ENCODE results near the gene TMEM9.

TMEM9 gene

GRCh38 chr1:201126832-201127754 is 27.2 kb downstream of the TMEM9 start, which contains the start of gene ASCL5:
ASCL5 (minus strand) TSS chr1:201127184; CDS start chr1:201115372, 11,812 bp downstream.
- DNase-seq (ENCODE audit: low spot score), result no peak

DNA sequence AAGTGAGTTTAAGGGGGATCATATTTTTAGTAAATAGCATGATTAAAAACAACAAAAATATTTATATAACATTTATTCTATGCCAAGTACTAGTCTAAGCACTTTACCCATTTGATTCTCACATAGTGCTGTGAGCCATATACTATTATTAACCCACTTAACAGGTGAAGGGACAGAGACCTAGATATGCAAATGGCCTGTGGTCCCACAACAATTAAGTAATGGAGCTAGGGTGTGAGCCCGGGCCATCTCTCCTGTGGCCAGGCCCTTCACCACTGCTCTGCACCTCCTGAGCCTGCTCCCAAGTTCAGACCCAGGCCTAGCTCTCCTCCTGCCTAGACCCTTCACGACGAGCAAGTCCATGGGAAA is 27.8 kb downstream of the TMEM9 start:
- no peak for DNase-seq (ENCODE audit: low spot score)

DNA sequence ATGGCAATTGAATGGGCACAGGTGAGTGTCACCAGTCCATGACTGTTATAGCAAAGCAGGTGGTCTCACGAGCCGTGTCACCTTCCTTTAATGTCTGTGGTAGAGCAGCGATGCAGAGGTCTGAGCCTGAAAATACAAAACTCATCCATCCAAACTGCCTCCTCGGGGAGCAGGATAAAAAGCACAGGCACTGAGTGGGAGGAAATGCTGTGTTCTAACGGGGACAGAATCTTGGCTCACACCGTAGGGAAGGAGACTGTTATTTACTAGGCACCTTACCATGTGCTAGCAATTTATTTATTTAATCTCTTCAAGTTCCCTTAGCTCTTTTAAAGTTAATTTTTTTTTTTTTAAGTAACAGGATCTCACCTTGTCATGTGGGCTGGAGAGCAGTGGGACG is 28.5 kb downstream of the TMEM9 start:
- peak; percentile 58 for DNase-seq (ENCODE audit: low spot score)

- no peak for DNase-seq (ENCODE audit: low spot score)
Observed at GRCh38 chr1:201125019-201125418, 29.3 kb downstream of the TMEM9 start.

- DNase-seq (ENCODE audit: low spot score), result no peak
Observed at GRCh38 chr1:201123866-201124265, 30.4 kb downstream of the TMEM9 start.

GRCh38 chr1:201122321-201122957 is 31.8 kb downstream of the TMEM9 start:
- no peak for DNase-seq (ENCODE audit: low spot score)

- peak; percentile 70 for DNase-seq (ENCODE audit: low spot score)
Observed at GRCh38 chr1:201119206-201120197, 34.8 kb downstream of the TMEM9 start.

DNA sequence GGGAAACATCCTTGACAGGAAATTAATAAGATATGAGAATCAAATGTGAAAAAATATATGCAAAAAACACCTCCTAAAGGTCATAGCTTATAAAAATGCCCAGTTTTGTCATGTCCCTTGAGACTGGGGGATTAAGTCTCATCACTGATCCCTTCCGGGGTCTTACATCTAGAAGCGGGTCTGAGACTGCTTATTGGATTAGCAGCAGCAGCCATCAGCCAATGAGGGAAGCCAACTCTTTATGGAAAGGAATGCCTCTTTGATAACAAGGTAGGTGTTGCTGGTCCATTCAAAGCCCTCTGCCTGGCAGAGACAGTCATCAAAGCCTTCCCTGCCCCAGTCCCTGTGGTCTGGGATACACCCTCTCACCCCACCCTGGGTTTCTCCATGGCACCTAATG is 38.2 kb downstream of the TMEM9 start:
- DNase-seq (ENCODE audit: low spot score), result no peak

- DNase-seq (ENCODE audit: low spot score), result no peak
Observed at GRCh38 chr1:201115390-201115937, 38.8 kb downstream of the TMEM9 start.

DNA sequence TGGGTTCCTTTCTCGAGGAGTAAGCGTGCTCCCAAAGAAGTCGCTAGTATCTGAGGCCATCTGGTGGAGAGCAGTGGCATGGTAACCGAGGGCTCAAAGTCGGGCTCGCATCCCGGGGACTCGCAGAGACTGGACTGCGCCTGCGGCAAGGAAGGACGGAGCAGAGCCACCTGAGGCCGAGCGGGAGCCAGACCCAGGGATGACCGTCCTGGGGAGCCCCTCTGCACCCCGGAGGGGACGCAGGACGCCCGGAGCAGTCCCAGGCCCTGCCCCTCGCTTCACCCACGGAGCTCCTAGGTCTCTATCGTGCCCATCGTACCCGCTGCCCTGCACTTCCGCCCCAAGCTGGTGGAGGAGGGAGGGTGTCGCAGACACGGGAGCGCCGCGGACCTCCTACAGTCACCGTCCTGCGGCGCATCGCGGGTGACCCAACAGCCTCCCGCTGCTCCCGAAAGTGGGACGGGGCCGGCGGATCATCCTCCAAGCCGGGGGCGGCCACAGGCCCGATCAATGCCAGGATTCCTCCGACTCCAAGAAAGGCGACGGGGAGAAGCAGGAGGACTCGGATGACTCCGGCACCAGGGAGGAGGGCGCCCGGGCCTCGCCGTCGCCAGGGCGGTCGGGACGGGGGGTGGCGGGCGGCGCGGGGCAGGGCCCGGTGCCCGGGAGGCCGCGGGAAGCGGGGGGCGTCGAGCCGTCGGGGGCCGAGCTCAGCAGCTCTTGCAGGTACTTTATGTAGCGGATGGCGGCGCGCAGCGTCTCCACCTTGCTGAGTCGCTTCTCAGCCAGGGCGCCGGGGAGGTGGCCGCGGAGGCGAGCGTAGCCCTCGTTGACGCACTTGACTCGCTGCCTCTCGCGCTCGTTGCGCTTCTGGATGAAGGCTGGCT is 39.8 kb downstream of the TMEM9 start:
- peak; percentile 94 for DNase-seq (ENCODE audit: low spot score)

GRCh38 chr1:201113451-201114244 is 40.6 kb downstream of the TMEM9 start:
- DNase-seq (ENCODE audit: low spot score), result no peak

DNA sequence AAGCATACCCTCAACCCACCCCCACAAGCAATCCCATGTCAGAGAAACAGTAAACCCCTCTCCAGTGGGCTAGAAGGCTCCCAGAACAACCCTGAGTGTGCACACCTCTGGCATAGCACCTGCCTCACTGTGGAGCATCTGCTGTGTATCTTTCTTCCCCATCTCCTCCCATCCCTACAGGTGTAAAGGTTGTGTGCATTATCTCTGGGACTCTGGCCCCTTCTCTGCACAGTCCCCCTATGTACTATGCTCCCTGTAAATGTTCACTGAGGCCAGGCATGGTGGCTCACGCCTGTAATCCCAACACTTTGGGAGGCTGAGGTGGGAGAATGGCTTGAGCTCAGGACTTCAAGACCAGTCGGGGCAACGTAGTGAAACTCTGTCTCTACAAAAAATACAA is 41.3 kb downstream of the TMEM9 start:
- DNase-seq (ENCODE audit: low spot score), result no peak

- DNase-seq (ENCODE audit: low spot score), result no peak
Observed at GRCh38 chr1:201112173-201112731, 42.0 kb downstream of the TMEM9 start, which contains the start of gene CACNA1S. CACNA1S (minus strand) TSS chr1:201112426; CDS start chr1:201112339, 87 bp downstream.

DNA sequence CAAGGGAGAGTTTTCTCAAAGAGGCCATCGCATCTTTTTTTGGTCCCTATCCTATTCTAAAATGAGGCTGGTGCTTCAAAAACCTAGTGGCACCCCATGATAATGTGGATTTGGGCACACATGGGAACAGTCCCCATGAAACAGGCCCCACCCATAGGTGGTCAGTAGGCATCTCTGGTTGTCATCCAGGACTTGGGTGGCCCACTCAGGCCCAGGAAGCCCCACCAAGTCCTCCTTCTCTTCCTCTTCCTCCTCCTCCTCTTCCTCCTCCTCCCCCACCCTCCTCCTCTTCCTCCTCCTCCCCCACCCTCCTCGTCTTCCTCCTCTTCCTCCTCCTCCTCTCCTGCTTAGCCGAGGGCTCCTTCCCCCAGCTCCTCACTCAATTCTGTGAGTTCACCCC is 42.6 kb downstream of the TMEM9 start:
- DNase-seq (ENCODE audit: low spot score), result no peak

- DNase-seq (ENCODE audit: low spot score), result no peak
Observed at GRCh38 chr1:201111156-201111555, 43.1 kb downstream of the TMEM9 start.

DNA sequence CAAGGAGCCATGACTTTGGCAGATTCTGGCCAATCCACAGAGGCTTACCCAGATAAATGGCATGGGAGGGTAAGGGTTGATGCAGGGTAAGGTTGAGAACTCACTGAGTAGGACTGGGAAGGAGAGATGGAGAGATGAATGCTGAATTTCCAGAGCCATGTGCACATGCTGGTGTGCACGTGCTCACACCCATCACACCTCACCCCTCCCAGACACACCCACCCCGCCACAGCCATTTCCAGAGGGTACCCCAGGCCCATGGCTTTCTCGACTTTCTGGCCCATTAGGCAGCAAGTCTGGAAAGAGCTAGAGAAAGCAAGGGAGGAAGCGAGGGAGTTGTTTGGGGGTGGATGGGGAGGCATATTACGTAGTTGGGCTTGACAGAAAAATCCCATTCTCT is 43.7 kb downstream of the TMEM9 start:
- DNase-seq (ENCODE audit: low spot score), result no peak

DNA sequence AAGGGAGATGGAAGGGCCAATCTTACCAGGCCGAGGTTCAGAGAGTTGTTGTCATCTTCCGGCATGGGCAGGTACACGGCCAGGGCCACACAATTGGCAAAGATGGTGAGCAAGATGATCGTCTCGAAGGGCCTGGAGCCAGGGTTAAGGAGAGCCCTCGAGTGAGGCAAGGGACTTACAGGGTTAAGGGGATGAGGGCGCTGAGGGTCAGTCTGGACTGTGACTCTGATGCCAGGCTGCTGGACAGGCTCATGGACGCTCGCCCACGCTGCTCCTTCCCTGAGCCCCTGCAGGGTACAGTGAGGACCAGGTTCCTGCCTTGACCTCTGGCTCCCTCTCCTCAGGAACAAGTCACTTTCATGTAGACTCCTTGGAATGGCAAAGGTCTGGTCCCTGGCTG is 44.1 kb downstream of the TMEM9 start:
- DNase-seq (ENCODE audit: low spot score), result no peak

DNA sequence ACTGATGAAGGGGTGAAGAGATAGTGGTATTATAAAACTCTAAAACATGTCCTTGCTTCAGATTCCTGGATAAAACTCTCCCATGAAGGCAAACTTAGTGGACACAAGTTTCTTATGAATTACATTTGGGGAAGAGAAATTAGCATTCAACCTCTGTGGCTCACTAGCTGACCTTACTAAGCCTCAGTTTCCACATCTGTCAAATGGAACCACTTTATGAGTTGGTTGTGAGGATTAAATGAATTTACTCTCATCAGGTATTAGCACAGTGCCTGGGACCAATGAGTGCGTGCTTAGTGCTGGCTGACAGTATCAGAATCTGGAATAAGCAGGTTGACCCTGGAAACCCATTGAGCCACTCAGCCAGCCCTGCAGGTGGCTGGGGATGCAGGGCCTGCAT is 44.6 kb downstream of the TMEM9 start:
- DNase-seq (ENCODE audit: low spot score), result no peak

DNA sequence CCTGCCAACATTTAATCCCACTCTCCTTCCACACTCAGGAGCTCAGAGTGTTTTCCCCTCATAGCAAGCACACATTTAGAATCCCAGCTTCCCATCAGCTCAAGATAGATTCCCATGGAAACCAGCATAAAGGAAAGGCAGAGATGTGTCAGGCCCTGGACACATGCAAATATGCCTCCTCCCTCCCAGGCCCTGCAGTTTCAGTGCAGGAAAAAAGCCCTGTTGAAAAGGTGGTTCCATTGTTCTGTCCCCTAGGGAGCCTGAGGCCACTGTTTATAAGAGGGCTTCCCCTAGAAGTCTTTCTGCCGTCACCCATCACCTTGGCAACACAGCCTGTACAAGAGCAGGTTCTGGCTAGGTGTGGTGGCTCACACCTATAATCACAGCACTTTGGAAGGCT is 45.7 kb downstream of the TMEM9 start:
- DNase-seq (ENCODE audit: low spot score), result peak; percentile 39

GRCh38 chr1:201105688-201106087 is 48.6 kb downstream of the TMEM9 start:
- no peak for DNase-seq (ENCODE audit: low spot score)
